GM10847 (cell line): ENCODE measurements around the gene RYR3.

ENCODE experiments used
- POLR2A ChIP-seq: IDR thresholded peaks from 2 replicates; pipeline ENCODE4 v1.6.1; 2011; ENCODE audit not compliant: insufficient read length; ENCODE audit errors: extremely low read depth

RYR3 gene

GRCh38 chr15:33601461-33601860 lies 290.7 kb downstream of the RYR3 start:
- no peak for TF ChIP-seq POLR2A

- TF ChIP-seq POLR2A = no peak
Observed at GRCh38 chr15:33608714-33609113, 297.9 kb downstream of the RYR3 start.

GRCh38 chr15:33612721-33613304 lies 302.0 kb downstream of the RYR3 start:
- no peak for TF ChIP-seq POLR2A

- no peak for TF ChIP-seq POLR2A
Observed at GRCh38 chr15:33616475-33616874, 305.7 kb downstream of the RYR3 start.

GRCh38 chr15:33618350-33618749 lies 307.6 kb downstream of the RYR3 start:
- TF ChIP-seq POLR2A = no peak

- no peak for TF ChIP-seq POLR2A
Observed at GRCh38 chr15:33621141-33621540, 310.4 kb downstream of the RYR3 start.

GRCh38 chr15:33623010-33623409 lies 312.2 kb downstream of the RYR3 start:
- no peak for TF ChIP-seq POLR2A

- no peak for TF ChIP-seq POLR2A
Observed at GRCh38 chr15:33624439-33624838, 313.7 kb downstream of the RYR3 start.

GRCh38 chr15:33629647-33630046 lies 318.9 kb downstream of the RYR3 start:
- no peak for TF ChIP-seq POLR2A

GRCh38 chr15:33636234-33636633 lies 325.5 kb downstream of the RYR3 start:
- TF ChIP-seq POLR2A = no peak

GRCh38 chr15:33636958-33637357 lies 326.2 kb downstream of the RYR3 start:
- no peak for TF ChIP-seq POLR2A

GRCh38 chr15:33638453-33638852 lies 327.7 kb downstream of the RYR3 start:
- no peak for TF ChIP-seq POLR2A

- TF ChIP-seq POLR2A = no peak
Observed at GRCh38 chr15:33639051-33639450, 328.3 kb downstream of the RYR3 start.

- no peak for TF ChIP-seq POLR2A
Observed at GRCh38 chr15:33639456-33639855, 328.7 kb downstream of the RYR3 start.

GRCh38 chr15:33639978-33640377 lies 329.2 kb downstream of the RYR3 start:
- no peak for TF ChIP-seq POLR2A

- TF ChIP-seq POLR2A = no peak
Observed at GRCh38 chr15:33641069-33641468, 330.3 kb downstream of the RYR3 start.

GRCh38 chr15:33644304-33644703 lies 333.5 kb downstream of the RYR3 start:
- no peak for TF ChIP-seq POLR2A

GRCh38 chr15:33646744-33647143 lies 336.0 kb downstream of the RYR3 start:
- no peak for TF ChIP-seq POLR2A

- no peak for TF ChIP-seq POLR2A
Observed at GRCh38 chr15:33649217-33649933, 338.6 kb downstream of the RYR3 start.
